ENCODE measurements around the gene BTF3L4. TPM values are rescaled to one million over a fixed set of nuclear protein-coding genes. Genes with fewer than 3 reads are reported as not detected.
"Not testable (repeated sequence)": the region's sequence is repeated elsewhere in the genome, so short reads cannot be mapped to it uniquely, and the experiment has no call there.

The BTF3L4 gene
- polyA plus RNA-seq, 1 donor = 39.6 TPM

GRCh38 chr1:52070704-52071103 is 14.6 kb downstream of the BTF3L4 start:
- no peak overlapping the region for H3K27ac ChIP-seq (ENCODE audit: low read length)
- no peak overlapping the region for H3K4me3 ChIP-seq (ENCODE audit: low read length)
- WGBS (ENCODE audit: insufficient coverage, low lambda C conversion rate) = no CpG with 5 or more reads among the region's 4 CpGs
- no peak for DNase-seq
- peaks cover 34% of the 10 kb centered on the region for H3K36me3 ChIP-seq (ENCODE audit: control insufficient read depth, insufficient read depth, low read length)
- no peaks in the 10 kb centered on the region for H3K27me3 ChIP-seq (ENCODE audit: control insufficient read depth, insufficient read depth, low read length)
- H3K9me3 ChIP-seq (ENCODE audit: control insufficient read depth, low read depth, low read length) = no peaks in the 10 kb centered on the region
- no peaks in the 10 kb centered on the region for H3K4me1 ChIP-seq (ENCODE audit: control insufficient read depth, insufficient read depth, low read length)

GRCh38 chr1:52072291-52072690 is 16.2 kb downstream of the BTF3L4 start:
- 100% methylated on average over 1 of the region's 6 CpGs for WGBS (ENCODE audit: insufficient coverage, low lambda C conversion rate)
- no peak overlapping the region for H3K27ac ChIP-seq (ENCODE audit: low read length)

GRCh38 chr1:52077277-52077676 is 21.2 kb downstream of the BTF3L4 start:
- no CpG with 5 or more reads among the region's 6 CpGs for WGBS (ENCODE audit: insufficient coverage, low lambda C conversion rate)
- not testable (repeated sequence) for H3K4me1 ChIP-seq (ENCODE audit: control insufficient read depth, insufficient read depth, low read length); H3K27me3 ChIP-seq (ENCODE audit: control insufficient read depth, insufficient read depth, low read length); DNase-seq; H3K27ac ChIP-seq (ENCODE audit: low read length); H3K4me3 ChIP-seq (ENCODE audit: low read length); H3K9me3 ChIP-seq (ENCODE audit: control insufficient read depth, low read depth, low read length)
- H3K36me3 ChIP-seq (ENCODE audit: control insufficient read depth, insufficient read depth, low read length) = peaks cover 22% of the 10 kb centered on the region

More at GRCh38 chr1:52072291-52072690, 16.2 kb downstream of the BTF3L4 start:
- no peaks in the 10 kb centered on the region for H3K27me3 ChIP-seq (ENCODE audit: control insufficient read depth, insufficient read depth, low read length)
- no peaks in the 10 kb centered on the region for H3K9me3 ChIP-seq (ENCODE audit: control insufficient read depth, low read depth, low read length)
- H3K4me1 ChIP-seq (ENCODE audit: control insufficient read depth, insufficient read depth, low read length) = no peaks in the 10 kb centered on the region
- H3K36me3 ChIP-seq (ENCODE audit: control insufficient read depth, insufficient read depth, low read length) = peaks cover 22% of the 10 kb centered on the region
- no peak overlapping the region for H3K4me3 ChIP-seq (ENCODE audit: low read length)
- DNase-seq = no peak

GRCh38 chr1:52080014-52080415 is 23.9 kb downstream of the BTF3L4 start:
- H3K36me3 ChIP-seq (ENCODE audit: control insufficient read depth, insufficient read depth, low read length) = peaks cover 23% of the 10 kb centered on the region
- H3K27me3 ChIP-seq (ENCODE audit: control insufficient read depth, insufficient read depth, low read length) = no peaks in the 10 kb centered on the region
- H3K9me3 ChIP-seq (ENCODE audit: control insufficient read depth, low read depth, low read length) = no peaks in the 10 kb centered on the region
- H3K4me1 ChIP-seq (ENCODE audit: control insufficient read depth, insufficient read depth, low read length) = peaks cover 2% of the 10 kb centered on the region
- H3K4me3 ChIP-seq (ENCODE audit: low read length) = no peak overlapping the region
- H3K27ac ChIP-seq (ENCODE audit: low read length) = no peak overlapping the region
- 31% methylated on average over 2 of the region's 3 CpGs for WGBS (ENCODE audit: insufficient coverage, low lambda C conversion rate)
- DNase-seq = peak; percentile 62 to 87

GRCh38 chr1:52087892-52088291 is 31.8 kb downstream of the BTF3L4 start:
- H3K4me1 ChIP-seq (ENCODE audit: control insufficient read depth, insufficient read depth, low read length); DNase-seq; H3K27ac ChIP-seq (ENCODE audit: low read length); H3K4me3 ChIP-seq (ENCODE audit: low read length); H3K27me3 ChIP-seq (ENCODE audit: control insufficient read depth, insufficient read depth, low read length); H3K9me3 ChIP-seq (ENCODE audit: control insufficient read depth, low read depth, low read length): not testable (repeated sequence)
- peaks cover 20% of the 10 kb centered on the region for H3K36me3 ChIP-seq (ENCODE audit: control insufficient read depth, insufficient read depth, low read length)

GRCh38 chr1:52094300-52094699 is 38.2 kb downstream of the BTF3L4 start:
- H3K27ac ChIP-seq (ENCODE audit: low read length); H3K9me3 ChIP-seq (ENCODE audit: control insufficient read depth, low read depth, low read length); H3K4me3 ChIP-seq (ENCODE audit: low read length); H3K36me3 ChIP-seq (ENCODE audit: control insufficient read depth, insufficient read depth, low read length); H3K27me3 ChIP-seq (ENCODE audit: control insufficient read depth, insufficient read depth, low read length); DNase-seq; H3K4me1 ChIP-seq (ENCODE audit: control insufficient read depth, insufficient read depth, low read length): not testable (repeated sequence)
- WGBS (ENCODE audit: insufficient coverage, low lambda C conversion rate) = no CpG with 5 or more reads among the region's 7 CpGs

GRCh38 chr1:52096216-52096615 is 40.1 kb downstream of the BTF3L4 start:
- WGBS (ENCODE audit: insufficient coverage, low lambda C conversion rate) = 100% methylated on average over 1 of the region's 8 CpGs
- no peak overlapping the region for H3K4me3 ChIP-seq (ENCODE audit: low read length)

GRCh38 chr1:52098139-52098871 is 42.2 kb downstream of the BTF3L4 start:
- H3K27me3 ChIP-seq (ENCODE audit: control insufficient read depth, insufficient read depth, low read length) = no peaks in the 10 kb centered on the region
- no peak overlapping the region for H3K27ac ChIP-seq (ENCODE audit: low read length)
- H3K36me3 ChIP-seq (ENCODE audit: control insufficient read depth, insufficient read depth, low read length) = no peaks in the 10 kb centered on the region
- no peak overlapping the region for H3K4me3 ChIP-seq (ENCODE audit: low read length)
- DNase-seq = no peak
- no peaks in the 10 kb centered on the region for H3K4me1 ChIP-seq (ENCODE audit: control insufficient read depth, insufficient read depth, low read length)
- H3K9me3 ChIP-seq (ENCODE audit: control insufficient read depth, low read depth, low read length) = no peaks in the 10 kb centered on the region
- WGBS (ENCODE audit: insufficient coverage, low lambda C conversion rate) = no CpG with 5 or more reads among the region's 8 CpGs

More at GRCh38 chr1:52096216-52096615, 40.1 kb downstream of the BTF3L4 start:
- Histone ChIP-seq H3K27me3 (ENCODE audit: control insufficient read depth, insufficient read depth, low read length) (no peaks in the 10 kb centered on the region), H3K36me3 (ENCODE audit: control insufficient read depth, insufficient read depth, low read length) (no peaks in the 10 kb centered on the region), H3K4me1 (ENCODE audit: control insufficient read depth, insufficient read depth, low read length) (no peaks in the 10 kb centered on the region), H3K9me3 (ENCODE audit: control insufficient read depth, low read depth, low read length) (no peaks in the 10 kb centered on the region), H3K27ac (ENCODE audit: low read length) (no peak overlapping the region)
- no peak for DNase-seq

GRCh38 chr1:52102336-52103013 is 46.4 kb downstream of the BTF3L4 start:
- no peaks in the 10 kb centered on the region for H3K9me3 ChIP-seq (ENCODE audit: control insufficient read depth, low read depth, low read length)
- no peaks in the 10 kb centered on the region for H3K4me1 ChIP-seq (ENCODE audit: control insufficient read depth, insufficient read depth, low read length)
- WGBS (ENCODE audit: insufficient coverage, low lambda C conversion rate) = no CpG with 5 or more reads among the region's 1 CpG
- no peaks in the 10 kb centered on the region for H3K36me3 ChIP-seq (ENCODE audit: control insufficient read depth, insufficient read depth, low read length)
- H3K27me3 ChIP-seq (ENCODE audit: control insufficient read depth, insufficient read depth, low read length) = no peaks in the 10 kb centered on the region
- no peak for DNase-seq
- no peak overlapping the region for H3K4me3 ChIP-seq (ENCODE audit: low read length)
- H3K27ac ChIP-seq (ENCODE audit: low read length) = no peak overlapping the region

- Histone ChIP-seq H3K27me3 (ENCODE audit: control insufficient read depth, insufficient read depth, low read length) (no peaks in the 10 kb centered on the region), H3K4me3 (ENCODE audit: low read length) (no peak overlapping the region), H3K36me3 (ENCODE audit: control insufficient read depth, insufficient read depth, low read length) (no peaks in the 10 kb centered on the region), H3K27ac (ENCODE audit: low read length) (no peak overlapping the region), H3K9me3 (ENCODE audit: control insufficient read depth, low read depth, low read length) (no peaks in the 10 kb centered on the region), H3K4me1 (ENCODE audit: control insufficient read depth, insufficient read depth, low read length) (no peaks in the 10 kb centered on the region)
- DNase-seq = no peak
These were observed 55.4 kb downstream of the BTF3L4 start for GRCh38 chr1:52111492-52111891.

GRCh38 chr1:52112489-52112888 is 56.4 kb downstream of the BTF3L4 start:
- WGBS (ENCODE audit: insufficient coverage, low lambda C conversion rate) = 100% methylated on average over 1 of the region's 3 CpGs
- Histone ChIP-seq H3K4me1 (ENCODE audit: control insufficient read depth, insufficient read depth, low read length) (no peaks in the 10 kb centered on the region), H3K27ac (ENCODE audit: low read length) (no peak overlapping the region), H3K36me3 (ENCODE audit: control insufficient read depth, insufficient read depth, low read length) (no peaks in the 10 kb centered on the region), H3K4me3 (ENCODE audit: low read length) (no peak overlapping the region), H3K27me3 (ENCODE audit: control insufficient read depth, insufficient read depth, low read length) (no peaks in the 10 kb centered on the region), H3K9me3 (ENCODE audit: control insufficient read depth, low read depth, low read length) (no peaks in the 10 kb centered on the region)
- DNase-seq = no peak

All from large intestine (tissue), 3 donors.